Activated CD4-positive, alpha-beta T cell treated with anti-CD3 and anti-CD28 coated beads, Interleukin-10, Interleukin-2, amounts not matched to agents 100 ng/mL and 50 ng/mL, durations not matched to agents 16 hours and 8 hours (primary cell): Measurements from ENCODE around the gene HDDC3.
A peak's percentile ranks its signal among the peaks of the same experiment; 100 is the strongest.
"Not testable (repeated sequence)": the region's sequence is repeated elsewhere in the genome, so short reads cannot be mapped to it uniquely, and the experiment has no call there.

Experiments used
- DNase-seq: peaks from one replicate; pipeline ENCODE4 v3.0.0-alpha.2; 2020

HDDC3 gene

DNA sequence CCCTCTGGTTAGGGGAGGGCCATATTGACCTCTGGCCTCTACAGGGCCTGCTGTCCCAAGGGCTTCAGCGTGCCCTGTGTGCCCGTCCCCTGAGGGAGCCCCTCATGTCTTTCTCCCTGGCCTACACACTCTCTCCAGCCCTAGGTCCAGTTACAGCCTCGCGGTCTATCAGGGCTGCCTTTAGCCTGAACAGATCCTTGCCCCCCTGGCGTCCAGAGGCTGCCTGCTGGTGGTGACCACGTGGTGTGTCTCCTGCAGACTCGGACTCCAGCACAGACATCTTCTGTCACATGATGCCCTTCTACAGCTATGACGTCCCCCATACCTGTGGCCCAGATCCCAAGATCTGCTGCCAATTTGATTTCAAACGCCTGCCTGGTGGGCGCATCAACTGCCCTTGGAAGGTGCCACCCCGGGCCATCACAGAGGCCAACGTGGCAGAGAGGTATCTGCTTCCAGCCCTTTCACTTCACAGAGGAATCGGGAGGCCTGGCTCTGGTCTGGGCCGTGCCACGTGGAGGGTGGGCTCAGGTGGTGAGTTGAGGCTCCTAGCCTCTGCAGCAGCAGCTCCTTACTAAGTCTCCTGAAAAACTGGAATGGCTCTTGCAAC is 25.2 kb downstream of the HDDC3 start:
- no peak for DNase-seq

DNA sequence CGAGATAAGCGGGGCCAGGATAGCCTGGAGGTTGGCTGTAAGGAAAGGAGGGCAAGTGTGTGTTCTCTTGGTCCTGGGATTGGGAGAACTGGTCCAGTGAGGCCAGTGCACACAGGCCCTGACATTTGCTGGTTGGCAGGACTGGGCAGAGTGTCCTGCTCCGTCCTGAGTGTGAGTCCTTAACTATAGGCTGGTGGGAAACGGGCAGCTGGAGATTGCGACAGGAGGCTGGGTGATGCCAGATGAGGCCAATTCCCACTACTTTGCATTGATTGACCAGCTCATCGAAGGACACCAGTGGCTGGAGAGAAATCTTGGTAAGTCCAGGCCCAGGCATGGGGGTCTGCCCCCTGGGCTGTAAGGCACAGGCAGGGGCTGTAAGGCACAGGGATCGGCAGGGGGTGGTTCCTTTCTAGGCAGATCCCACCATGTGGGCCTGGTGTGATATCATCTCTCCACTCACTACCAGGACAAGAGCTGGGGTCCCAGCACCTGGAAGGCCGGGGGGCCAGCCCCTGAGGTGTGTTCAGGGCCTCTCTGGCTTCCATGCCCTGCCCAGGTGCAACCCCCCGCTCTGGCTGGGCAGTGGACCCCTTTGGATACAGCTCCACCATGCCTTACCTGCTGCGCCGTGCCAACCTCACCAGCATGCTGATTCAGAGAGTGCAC is 26.0 kb downstream of the HDDC3 start:
- DNase-seq, result no peak

DNA sequence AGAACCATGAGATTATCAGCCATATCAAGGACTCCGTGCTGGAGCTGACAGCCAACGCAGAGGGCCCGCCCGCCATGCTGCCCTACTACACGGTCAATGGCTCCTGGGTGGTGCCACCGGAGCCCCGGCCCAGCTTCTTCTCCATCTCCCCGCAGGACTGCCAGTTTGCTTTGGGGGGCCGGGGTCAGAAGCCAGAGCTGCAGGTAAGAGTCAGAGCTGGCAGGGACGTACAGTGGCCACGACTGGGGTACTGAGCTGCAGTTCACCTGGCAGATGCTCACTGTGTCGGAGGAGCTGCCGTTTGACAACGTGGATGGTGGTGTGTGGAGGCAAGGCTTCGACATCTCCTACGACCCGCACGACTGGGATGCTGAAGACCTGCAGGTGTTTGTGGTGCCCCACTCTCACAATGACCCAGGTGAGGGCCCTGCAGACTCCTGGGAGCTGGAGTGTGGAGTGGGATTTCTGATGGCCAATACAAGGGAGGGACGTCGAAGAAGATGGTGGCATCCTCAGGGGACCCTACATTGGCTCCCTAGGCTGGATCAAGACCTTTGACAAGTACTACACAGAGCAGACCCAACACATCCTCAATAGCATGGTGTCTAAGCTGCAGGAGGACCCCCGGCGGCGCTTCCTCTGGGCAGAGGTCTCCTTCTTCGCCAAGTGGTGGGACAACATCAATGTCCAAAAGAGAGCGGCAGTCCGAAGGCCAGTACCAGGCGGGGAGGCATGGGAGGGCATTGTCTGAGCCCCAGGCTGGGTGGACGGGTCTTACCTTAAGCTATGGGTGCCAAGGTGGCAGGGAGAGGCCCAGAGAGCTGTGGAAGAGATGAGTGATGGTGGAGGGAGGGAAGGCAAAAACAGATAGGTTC is 26.8 kb downstream of the HDDC3 start:
- no peak for DNase-seq

DNA sequence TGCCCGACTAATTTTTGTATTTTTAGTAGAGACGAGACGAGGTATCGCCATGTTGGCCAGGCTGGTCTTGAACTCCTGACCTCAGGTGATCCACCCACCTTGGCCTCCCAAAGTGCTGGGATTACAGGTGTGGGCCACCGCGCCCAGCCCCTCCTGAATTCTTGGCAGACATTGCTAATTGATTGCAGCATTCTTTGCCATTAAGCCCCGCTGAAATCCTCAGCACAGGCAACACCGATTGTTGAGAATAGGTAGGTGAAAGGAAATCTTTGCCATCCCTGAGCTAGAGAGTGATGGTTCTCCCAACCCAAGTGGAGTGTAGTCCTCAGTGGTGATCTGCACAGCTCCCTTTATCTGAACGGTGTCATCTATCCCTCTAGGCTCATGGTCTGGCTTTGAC is 27.6 kb downstream of the HDDC3 start:
- no peak for DNase-seq

DNA sequence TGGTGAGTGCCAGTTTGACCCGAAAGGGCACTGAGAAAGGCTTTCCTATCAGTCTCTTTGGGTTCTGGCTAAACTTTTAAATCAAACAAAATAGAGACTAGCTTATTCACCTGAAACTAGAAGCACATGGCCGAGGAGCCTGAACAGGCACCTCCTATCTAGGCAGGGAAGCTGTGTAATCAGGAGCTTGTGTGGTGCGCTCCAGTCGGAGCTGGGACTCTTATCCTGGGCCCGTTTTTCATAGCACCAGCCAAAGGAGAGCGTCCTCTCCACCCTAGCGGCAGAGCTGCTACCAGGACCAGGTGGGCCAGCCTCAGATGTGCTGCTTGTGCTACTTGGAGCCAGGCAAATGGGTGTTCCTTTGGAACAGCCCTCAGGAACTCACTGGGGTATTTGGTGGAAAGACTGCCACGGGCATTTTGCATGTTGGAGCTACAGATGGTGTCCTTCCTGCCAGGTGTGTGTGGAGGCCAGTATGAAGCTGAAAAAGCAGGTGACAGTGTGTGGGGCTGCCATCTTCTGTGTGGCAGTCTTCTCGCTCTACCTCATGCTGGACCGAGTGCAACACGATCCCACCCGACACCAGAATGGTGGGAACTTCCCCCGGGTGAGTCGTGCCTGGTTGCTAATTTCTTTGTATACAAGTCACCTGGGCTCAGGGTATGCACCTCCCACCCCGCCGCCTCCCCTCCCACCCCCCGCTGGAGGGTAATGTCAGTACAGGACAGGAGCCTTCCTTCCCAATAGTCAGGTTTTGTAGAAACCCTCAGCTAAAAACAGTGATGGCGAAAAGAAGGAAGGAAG is 28.4 kb downstream of the HDDC3 start:
- no peak for DNase-seq

DNA sequence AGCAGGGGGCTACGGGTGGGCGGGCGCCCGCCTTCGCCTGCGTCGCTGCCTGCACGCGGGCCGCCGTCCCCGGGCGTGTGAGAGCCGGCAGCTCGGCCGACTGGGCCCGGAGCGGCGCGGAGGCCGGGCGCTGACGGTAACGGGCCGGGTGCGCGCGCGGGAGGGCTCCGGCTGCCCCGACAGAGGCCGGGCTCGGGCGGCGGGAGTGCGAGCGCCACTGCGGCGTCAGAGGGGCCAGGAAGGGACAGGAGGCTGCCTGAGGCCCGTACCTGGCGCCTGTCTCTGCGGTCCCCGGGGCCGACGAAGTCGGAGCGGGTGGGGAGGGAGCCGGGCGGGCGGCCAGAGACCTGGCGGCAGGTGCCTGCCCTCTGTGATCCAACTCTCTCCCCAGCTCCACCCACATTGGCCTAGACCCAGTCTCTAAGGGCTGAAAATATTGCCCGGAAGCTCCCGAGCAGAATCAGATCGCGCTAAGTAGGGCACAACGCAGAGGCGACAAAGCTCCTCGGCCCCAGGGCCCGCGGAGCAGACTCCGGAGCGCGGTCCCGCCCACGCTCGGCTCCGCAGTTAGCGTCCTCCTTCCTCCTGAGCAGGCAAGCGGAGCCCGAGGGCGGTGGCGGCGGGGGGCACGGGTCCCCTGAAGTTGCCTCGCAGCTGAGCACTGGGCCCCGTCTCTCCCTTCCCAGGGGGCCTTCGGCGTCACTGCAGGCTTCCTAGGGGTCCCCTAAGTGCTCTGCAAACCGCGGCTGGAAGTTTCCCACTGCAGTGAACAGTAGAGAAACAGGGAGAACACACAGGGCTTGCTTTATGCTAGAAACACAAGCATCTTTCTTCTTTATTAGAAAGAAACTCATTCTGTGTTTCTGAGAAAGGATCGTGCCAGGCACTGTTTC is 29.3 kb downstream of the HDDC3 start, which contains the start of gene MAN2A2:
Gene MAN2A2, plus strand, starts transcription at position 463 of the 893 bp plus-strand sequence. CDS start 906 bp downstream, outside the sequence.
- DNase-seq, result peak; percentile 85

DNA sequence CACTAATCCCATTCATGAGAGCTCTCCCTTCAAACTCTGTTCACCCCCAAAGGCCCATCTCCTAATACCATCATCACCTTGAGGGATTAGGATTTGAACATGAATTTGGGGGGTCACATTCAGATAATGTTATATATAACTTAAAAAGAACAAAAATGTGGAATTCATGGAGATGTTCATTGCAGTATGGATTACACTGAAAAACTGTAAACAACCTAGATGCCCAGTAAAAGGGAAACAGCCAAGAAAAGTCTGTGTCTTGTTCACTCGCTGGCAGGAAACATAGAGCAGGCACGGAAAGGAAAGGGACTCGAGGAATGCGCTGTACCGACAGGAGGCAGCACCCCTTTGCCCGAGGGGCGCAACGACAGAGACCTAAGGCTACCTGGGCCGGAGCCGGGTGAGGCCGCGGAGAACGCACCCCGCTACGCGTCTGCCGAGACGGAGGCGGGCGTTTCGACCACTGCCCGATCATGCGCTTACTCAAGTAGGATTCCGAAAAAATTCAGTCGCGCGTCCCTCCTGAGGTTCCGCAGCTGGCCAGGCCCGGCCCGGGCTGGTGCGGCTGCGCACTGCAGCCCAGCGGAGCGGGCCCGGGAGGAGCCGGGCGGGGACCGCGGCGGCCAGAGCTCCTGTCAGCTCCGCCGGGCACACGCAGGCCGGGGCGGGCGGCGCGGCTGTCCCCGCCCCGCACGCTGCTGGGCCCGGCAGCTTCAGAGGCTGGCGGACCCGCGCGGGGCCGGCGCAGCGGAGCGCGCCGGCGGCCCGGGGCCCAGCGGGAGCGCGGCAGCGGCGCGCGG is 30.1 kb downstream of the HDDC3 start:
- peak; percentile 82 for DNase-seq

DNA sequence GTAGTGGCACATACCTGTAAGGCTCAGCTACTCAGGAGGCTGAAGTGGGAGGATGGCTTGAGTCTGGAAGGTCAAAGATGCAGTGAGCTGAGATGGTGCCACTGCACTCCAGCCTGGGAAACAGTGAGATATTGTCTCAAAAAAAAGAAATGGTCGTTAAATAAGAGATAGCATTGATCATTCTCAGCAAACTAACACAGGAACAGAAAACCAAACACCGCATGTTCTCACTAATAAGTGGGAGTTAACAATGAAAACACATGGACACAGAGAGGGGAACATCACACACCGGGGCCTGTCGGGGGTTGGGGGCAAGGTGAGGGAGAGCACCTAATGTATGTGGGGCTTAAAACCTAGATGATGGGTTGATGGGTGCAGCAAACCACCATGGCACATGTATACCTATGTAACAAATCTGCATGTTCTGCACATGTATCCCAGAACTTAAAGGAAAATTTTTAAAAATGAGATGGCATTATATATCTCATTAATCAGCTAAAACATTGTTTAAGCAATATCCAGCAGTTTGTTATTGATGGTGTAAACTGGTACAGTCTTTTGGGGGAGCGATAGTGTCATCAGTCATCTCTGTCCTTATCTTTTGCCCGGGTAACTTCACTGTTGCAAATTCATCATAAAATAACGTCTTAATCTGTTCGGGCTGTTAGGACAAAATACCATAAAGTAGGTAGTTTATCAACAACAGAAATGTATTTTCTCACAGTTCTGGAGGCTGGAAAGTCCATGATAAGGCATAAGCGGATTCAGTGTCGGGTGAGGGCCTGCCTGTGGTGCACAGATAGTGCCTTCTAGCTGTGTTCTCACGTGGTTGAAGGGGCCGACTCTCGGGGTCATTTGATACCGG is 30.9 kb downstream of the HDDC3 start:
- DNase-seq, result no peak

DNA sequence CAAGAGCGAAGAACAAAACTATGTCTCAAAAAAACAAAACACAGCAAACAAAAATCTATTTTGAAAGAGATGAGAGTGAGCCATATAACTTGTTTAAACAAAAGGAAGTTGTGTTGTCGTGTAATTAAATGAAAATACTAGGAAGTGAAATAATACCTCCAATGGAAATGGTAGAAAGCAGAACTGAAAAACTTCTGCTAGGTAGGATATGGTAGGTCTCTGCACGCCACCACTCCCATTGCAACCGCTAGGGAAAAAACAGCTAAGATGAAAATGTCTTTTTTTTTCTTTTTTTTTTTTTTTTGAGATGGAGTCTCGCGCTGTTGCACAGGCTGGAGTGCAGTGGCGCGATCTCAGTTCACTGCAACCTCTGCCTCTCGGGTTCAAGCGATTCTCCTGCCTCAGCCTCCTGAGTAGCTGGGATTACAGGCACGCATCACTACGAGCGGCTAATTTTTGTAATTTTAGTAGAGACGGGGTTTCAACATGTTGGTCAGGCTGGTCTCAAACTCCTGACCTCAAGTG is 35.2 kb downstream of the HDDC3 start:
- not testable (repeated sequence) for DNase-seq

DNA sequence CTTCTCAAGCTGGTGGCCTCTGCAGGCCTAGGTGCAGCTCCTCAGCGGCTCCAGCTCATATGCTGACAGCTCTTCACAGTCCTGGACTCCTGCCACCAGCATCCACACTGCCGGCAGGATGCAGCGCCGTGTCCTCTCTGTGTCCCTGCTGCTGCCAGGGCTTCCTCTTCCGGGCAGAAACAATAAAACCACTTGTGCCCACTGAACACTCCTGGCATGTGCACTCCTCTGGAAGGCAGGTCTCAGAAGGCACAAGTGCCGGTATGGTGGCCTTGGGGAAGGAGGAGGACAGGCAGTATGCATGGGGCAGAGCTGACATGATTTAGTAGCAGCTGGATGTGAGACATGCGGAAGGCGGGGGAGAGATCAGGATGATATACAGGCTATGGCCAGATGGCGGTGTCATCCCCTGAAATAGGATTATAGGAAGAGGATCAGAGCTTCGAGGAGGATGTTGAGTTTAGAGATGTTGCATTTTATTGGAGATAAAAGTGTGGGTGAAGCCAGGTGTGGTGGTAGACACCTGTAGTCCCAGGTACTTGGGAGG is 36.7 kb downstream of the HDDC3 start:
- DNase-seq, result no peak

DNA sequence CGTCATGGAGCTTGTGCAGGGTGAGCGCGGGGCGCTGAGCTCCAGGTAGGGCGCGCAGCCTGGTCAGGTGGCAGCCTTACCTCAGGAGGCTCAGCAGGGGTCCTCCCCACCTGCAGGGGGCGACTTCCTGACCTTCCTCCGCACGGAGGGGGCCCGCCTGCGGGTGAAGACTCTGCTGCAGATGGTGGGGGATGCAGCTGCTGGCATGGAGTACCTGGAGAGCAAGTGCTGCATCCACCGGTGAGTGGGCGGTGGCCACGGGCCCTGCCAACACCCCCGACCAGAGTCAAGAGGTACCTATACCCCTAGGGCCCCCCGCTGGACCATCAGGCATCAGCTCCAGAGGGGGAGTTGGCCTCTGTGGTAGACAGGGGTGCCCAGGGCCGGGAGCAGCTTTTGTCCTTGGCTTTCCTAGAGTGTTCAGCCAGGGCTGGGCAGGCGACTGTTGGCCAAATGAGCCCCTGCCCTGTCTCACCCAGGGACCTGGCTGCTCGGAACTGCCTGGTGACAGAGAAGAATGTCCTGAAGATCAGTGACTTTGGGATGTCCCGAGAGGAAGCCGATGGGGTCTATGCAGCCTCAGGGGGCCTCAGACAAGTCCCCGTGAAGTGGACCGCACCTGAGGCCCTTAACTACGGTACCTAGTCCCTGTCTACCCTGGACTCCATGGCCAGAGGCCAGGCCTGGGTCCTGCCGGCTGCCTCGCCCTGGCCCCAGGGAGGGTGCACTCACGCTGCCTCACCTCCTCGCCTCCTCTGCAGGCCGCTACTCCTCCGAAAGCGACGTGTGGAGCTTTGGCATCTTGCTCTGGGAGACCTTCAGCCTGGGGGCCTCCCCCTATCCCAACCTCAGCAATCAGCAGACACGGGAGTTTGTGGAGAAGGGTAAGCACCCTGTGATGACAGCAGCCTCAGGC is 38.9 kb downstream of the HDDC3 start:
- no peak for DNase-seq

DNA sequence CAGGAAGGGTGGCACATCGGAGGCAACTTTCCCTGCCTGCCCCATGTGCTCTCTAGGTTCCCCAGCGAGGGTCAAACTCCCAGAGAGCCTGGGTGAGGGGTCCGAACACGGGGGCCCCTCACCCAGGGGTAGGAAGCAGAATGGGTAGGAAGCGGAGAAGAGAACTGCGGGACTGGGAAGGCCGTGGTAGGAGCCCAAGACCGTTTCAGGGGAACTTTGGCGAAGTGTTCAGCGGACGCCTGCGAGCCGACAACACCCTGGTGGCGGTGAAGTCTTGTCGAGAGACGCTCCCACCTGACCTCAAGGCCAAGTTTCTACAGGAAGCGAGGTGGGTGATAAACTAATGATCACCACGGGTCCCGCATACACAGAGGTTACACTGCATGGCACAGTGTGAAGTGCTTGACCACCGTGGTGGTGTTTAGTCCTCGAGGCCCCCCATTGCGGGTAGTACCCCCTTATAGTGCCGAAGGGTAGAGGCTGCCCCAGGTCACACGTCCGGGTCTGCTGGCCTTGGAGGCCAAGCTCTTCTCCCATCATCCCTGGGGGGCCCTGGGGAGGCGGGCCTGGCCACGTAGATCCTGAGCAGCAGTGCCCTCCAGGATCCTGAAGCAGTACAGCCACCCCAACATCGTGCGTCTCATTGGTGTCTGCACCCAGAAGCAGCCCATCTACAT is 39.7 kb downstream of the HDDC3 start:
- no peak for DNase-seq

DNA sequence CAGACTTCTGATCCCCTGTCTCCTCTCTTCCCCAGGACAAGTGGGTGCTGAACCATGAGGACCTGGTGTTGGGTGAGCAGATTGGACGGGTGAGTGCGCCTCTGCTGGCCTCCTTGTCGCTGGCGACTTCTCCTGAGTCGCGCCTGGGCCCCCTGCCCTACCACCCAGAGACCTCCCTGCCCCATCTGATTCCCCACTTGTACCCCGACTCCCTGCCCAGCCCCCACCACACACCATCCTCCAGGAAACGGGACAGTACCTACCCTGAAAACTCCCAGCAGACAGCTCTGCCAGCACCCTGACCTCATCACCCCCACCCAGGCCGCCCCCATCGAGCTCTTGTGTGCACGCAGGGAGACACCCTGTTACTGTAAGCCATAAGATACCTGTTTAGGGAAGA is 40.3 kb downstream of the HDDC3 start:
- no peak for DNase-seq

DNA sequence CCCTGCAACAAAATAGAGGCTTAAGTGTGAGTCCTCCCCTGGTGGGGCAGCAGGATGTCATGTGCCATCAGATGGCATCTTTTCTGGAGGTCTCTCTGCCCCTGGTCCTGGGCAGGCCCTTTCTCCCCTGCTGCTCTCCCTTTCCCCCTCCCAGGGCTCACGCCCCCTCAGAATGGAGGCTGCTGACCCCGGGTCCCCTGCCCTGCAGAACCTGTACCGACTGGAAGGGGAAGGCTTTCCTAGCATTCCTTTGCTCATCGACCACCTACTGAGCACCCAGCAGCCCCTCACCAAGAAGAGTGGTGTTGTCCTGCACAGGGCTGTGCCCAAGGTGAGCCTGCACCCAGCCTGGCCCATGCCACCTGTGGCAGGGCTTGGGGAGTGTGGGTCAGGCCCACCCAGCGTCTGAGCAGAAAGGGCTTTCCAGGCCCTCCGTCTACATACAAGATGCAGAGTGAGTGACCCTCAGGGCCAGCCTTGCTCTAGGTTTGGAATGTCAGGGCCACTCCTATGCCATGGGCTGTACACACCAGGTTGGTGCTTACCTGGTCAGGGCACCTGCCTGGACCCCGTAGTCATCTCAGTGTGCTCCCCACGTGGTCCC is 40.9 kb downstream of the HDDC3 start:
- DNase-seq, result no peak

DNA sequence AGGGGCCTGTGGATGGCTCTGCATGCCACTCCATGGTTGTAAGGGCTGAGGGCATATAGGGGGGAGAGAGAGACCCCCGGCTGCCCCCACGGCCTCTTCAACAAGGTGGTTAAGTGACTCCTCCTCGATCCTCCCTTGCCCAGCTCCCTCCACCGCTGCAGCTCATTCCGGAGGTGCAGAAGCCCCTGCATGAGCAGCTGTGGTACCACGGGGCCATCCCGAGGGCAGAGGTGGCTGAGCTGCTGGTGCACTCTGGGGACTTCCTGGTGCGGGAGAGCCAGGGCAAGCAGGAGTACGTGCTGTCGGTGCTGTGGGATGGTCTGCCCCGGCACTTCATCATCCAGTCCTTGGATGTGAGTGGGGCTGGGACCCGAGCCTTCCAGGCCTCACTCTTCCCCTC is 41.5 kb downstream of the HDDC3 start:
- DNase-seq, result no peak

DNA sequence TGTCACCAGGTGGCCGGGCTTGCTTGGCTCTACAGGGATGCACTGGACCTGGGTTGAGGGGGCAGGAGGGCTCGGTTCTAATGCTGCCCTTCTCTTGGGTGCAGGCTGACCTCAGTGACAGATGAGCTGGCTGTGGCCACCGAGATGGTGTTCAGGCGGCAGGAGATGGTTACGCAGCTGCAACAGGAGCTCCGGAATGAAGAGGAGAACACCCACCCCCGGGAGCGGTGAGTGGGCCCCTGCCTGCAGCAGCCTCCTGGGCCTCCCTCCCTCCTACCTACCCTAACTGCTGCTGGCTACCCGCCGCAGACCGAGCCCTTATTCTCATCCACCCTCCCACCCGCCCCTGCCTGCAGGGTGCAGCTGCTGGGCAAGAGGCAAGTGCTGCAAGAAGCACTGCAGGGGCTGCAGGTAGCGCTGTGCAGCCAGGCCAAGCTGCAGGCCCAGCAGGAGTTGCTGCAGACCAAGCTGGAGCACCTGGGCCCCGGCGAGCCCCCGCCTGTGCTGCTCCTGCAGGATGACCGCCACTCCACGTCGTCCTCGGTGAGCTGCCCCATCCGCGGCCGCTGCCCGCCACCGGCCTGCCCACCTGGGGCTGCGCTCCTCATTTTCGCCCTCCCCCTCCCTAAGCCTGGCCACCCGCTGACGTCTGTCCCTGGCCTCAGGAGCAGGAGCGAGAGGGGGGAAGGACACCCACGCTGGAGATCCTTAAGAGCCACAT is 42.5 kb downstream of the HDDC3 start:
- DNase-seq, result no peak

DNA sequence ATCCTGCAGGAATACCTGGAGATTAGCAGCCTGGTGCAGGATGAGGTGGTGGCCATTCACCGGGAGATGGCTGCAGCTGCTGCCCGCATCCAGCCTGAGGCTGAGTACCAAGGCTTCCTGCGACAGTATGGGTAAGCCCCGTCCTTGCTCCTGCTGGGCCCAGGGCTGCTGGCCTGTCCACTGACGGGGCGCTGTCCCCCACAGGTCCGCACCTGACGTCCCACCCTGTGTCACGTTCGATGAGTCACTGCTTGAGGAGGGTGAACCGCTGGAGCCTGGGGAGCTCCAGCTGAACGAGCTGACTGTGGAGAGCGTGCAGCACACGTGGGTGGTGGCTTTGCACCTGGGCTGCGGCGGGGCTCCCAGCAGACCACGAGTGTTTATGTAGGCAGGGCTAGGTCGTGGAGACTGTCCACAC is 43.0 kb downstream of the HDDC3 start:
- no peak for DNase-seq
